NOMO-1 (cell line): ENCODE data around the gene PTPN14.

ENCODE experiments used
- DNase-seq, 2 experiments: peaks; one replicate each; lab custom pipeline; 2025; ENCODE audit not compliant: unreplicated experiment in 2 of 2; lab: John Stamatoyannopoulos, UW

The PTPN14 gene

GRCh38 chr1:214569357-214570004 lies 18.1 kb upstream of the PTPN14 start:
- DNase-seq, result no peak

- DNase-seq, result no peak
Observed at GRCh38 chr1:214568328-214568727, 16.9 kb upstream of the PTPN14 start.

- DNase-seq, result no peak
Observed at GRCh38 chr1:214567481-214567980, 16.1 kb upstream of the PTPN14 start.

GRCh38 chr1:214566158-214567104 lies 15.0 kb upstream of the PTPN14 start:
- no peak for DNase-seq

- DNase-seq, result no peak
Observed at GRCh38 chr1:214565310-214565709, 13.9 kb upstream of the PTPN14 start.

- DNase-seq, result no peak
Observed at GRCh38 chr1:214563881-214564280, 12.5 kb upstream of the PTPN14 start.

- DNase-seq, result peak in 1 of 2 experiments; percentile 25
Observed at GRCh38 chr1:214557952-214558735, 6.7 kb upstream of the PTPN14 start.

- no peak for DNase-seq
Observed at GRCh38 chr1:214553142-214553710, 1.8 kb upstream of the PTPN14 start.

- no peak for DNase-seq
Observed at GRCh38 chr1:214552174-214552608, 789 bp upstream of the PTPN14 start.

- no peak for DNase-seq
Observed at GRCh38 chr1:214550857-214551435, 456 bp downstream of the PTPN14 start.

- DNase-seq, result no peak
Observed at GRCh38 chr1:214550013-214550856, 1.2 kb downstream of the PTPN14 start.

GRCh38 chr1:214549604-214550003 lies 1.8 kb downstream of the PTPN14 start:
- no peak for DNase-seq

- DNase-seq, result no peak
Observed at GRCh38 chr1:214548988-214549387, 2.4 kb downstream of the PTPN14 start.

- DNase-seq, result no peak
Observed at GRCh38 chr1:214548271-214548670, 3.1 kb downstream of the PTPN14 start.

- DNase-seq, result no peak
Observed at GRCh38 chr1:214547747-214548146, 3.7 kb downstream of the PTPN14 start.

GRCh38 chr1:214546886-214547641 lies 4.3 kb downstream of the PTPN14 start:
- no peak for DNase-seq

- no peak for DNase-seq
Observed at GRCh38 chr1:214546084-214546483, 5.3 kb downstream of the PTPN14 start.

GRCh38 chr1:214545293-214545692 lies 6.1 kb downstream of the PTPN14 start:
- no peak for DNase-seq

GRCh38 chr1:214544791-214545190 lies 6.6 kb downstream of the PTPN14 start:
- no peak for DNase-seq
